Measurements from ENCODE around the gene KIAA1549. TPM values are rescaled to one million over a fixed set of nuclear protein-coding genes. Genes with fewer than 3 reads are reported as not detected.

Gene KIAA1549
- total RNA-seq, 4 donors from 2014 or later = 1.6 to 2.4 (median 1.7) TPM

DNA sequence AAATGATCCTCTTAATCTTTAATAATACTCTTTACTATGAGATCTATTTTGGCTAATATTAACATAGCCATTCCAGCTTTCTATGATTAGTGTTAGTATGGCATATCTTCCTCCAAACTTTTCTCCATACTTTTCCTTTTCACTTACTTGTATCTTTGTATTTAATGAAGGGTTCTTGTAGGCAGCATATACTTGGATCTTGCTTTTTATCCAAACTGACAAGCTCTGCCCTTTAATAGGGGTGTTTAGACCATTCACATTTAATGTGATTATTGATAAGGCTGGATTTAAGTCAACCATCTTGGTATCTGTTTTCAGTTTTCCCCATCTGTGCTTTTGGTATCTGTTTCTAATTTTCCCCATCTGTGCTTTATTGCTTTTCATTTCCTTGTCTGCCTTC is 123.5 kb downstream of the KIAA1549 start:
- Histone ChIP-seq H3K9me3 (peaks cover 0 to 8% (median 0%) of the 10 kb centered on the region in 4 donors), H3K27me3 (no peaks in the 10 kb centered on the region), H3K4me3 (no peak overlapping the region), H3K27ac (no peak overlapping the region), H3K4me1 (no peaks in the 10 kb centered on the region), H3K36me3 (peaks cover 0 to 42% (median 0%) of the 10 kb centered on the region in 3 donors)
- no peak for DNase-seq (ENCODE audit: low spot score in 2 of 2)
- TF ChIP-seq POLR2A (IDR thresholded peaks at IDR 0.05) (no peak), EP300 (IDR thresholded peaks at IDR 0.05) (no peak)
- TF ChIP-seq, protein P1, sequence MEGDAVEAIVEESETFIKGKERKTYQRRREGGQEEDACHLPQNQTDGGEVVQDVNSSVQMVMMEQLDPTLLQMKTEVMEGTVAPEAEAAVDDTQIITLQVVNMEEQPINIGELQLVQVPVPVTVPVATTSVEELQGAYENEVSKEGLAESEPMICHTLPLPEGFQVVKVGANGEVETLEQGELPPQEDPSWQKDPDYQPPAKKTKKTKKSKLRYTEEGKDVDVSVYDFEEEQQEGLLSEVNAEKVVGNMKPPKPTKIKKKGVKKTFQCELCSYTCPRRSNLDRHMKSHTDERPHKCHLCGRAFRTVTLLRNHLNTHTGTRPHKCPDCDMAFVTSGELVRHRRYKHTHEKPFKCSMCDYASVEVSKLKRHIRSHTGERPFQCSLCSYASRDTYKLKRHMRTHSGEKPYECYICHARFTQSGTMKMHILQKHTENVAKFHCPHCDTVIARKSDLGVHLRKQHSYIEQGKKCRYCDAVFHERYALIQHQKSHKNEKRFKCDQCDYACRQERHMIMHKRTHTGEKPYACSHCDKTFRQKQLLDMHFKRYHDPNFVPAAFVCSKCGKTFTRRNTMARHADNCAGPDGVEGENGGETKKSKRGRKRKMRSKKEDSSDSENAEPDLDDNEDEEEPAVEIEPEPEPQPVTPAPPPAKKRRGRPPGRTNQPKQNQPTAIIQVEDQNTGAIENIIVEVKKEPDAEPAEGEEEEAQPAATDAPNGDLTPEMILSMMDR (IDR thresholded peaks at IDR 0.05) = no peak

DNA sequence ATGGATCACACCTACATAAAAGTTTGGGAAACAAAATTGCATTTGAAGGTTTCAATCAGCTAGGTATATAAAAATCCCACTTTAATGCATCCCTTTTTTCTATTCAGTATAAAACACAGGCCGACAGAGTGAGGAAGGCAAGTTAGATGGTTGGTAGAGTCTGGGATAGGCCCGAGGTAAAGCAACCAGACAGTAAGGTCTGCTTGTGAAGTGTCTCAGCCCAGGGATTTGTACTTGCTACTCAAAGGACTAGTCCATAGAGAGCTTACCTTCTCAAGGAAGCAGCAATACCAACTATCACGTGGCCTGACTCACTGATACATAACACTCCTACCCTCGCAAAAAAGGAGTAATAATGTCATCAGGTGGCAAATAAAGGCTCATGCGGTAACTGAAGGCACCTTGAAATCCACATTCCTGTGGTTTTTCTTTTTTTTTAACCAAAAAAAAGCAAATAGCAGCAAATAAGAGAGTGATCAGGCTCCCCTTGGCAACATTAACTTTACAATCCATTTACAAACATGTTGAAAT is 127.0 kb downstream of the KIAA1549 start:
- H3K4me1 ChIP-seq = no peaks in the 10 kb centered on the region
- H3K27me3 ChIP-seq = no peaks in the 10 kb centered on the region
- TF ChIP-seq EP300 (IDR thresholded peaks at IDR 0.05) (no peak), POLR2A (IDR thresholded peaks at IDR 0.05) (no peak)
- TF ChIP-seq, protein P1 (IDR thresholded peaks at IDR 0.05) = no peak
- peaks cover 0 to 8% (median 0%) of the 10 kb centered on the region in 4 donors for H3K9me3 ChIP-seq
- H3K4me3 ChIP-seq = no peak overlapping the region
- H3K27ac ChIP-seq = no peak overlapping the region
- WGBS, 2 donors = 82 to 84% methylated on average over 5 of the region's 5 CpGs
- no peak for DNase-seq (ENCODE audit: low spot score in 2 of 2)
- peaks cover 0 to 45% (median 0%) of the 10 kb centered on the region in 3 donors for H3K36me3 ChIP-seq

DNA sequence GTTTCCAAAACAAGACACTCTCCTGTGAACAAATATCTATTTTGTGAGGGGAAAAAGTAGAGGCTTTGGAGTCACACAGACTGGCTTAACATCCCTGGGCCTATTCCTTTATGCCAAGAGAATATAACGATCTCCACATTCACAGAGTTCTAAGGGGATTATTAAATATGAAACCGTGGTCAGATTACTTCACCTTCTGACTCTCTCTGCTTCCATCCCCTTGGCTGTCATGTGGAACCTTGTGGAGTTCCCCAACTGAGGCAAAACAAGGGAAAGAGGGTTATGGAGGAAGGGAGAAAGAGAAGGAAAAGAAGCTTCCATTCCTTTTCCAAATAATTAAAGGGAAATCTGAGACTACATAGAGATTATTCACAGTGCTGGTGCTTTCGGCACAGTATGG is 127.7 kb downstream of the KIAA1549 start:
- TF ChIP-seq, protein P1 (IDR thresholded peaks at IDR 0.05) = no peak
- no peak for TF ChIP-seq EP300 (IDR thresholded peaks at IDR 0.05)
- no peak for TF ChIP-seq POLR2A (IDR thresholded peaks at IDR 0.05)
- Histone ChIP-seq H3K4me3 (no peak overlapping the region), H3K27ac (no peak overlapping the region), H3K27me3 (no peaks in the 10 kb centered on the region), H3K36me3 (peaks cover 0 to 37% (median 0%) of the 10 kb centered on the region in 3 donors), H3K9me3 (peaks cover 0 to 8% (median 0%) of the 10 kb centered on the region in 4 donors), H3K4me1 (no peaks in the 10 kb centered on the region)
- no peak for DNase-seq (ENCODE audit: low spot score in 2 of 2)
- 68 to 73% methylated on average over 3 of the region's 3 CpGs for WGBS, 2 donors

DNA sequence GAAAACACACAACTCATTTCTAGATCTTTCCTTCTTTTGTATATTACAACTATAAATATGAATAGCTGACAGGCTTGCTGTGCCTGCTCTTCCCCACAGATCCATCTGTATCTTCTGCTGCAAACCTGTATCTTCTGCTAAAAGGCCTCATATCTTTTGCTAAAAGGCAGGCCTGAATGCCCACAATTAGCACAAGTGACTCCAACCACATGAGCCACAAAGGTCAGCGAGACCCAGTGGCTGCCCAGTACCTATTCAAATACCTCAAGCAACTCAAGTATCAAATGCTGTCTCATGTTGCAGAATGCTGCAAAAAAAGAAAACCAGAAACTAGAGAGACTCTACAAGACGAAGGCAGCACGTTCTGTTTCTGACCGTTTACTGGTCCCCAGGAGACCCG is 128.7 kb downstream of the KIAA1549 start:
- WGBS, 2 donors = 92 to 93% methylated on average over 5 of the region's 5 CpGs
- peaks cover 0 to 3% (median 0%) of the 10 kb centered on the region in 4 donors for H3K4me1 ChIP-seq
- H3K36me3 ChIP-seq = peaks cover 0 to 29% (median 0%) of the 10 kb centered on the region in 3 donors
- peaks cover 0 to 1% (median 0%) of the 10 kb centered on the region in 4 donors for H3K9me3 ChIP-seq
- TF ChIP-seq POLR2A (IDR thresholded peaks at IDR 0.05) (no peak), EP300 (IDR thresholded peaks at IDR 0.05) (no peak)
- TF ChIP-seq, protein P1 (IDR thresholded peaks at IDR 0.05) = no peak
- H3K27me3 ChIP-seq = no peaks in the 10 kb centered on the region
- H3K27ac ChIP-seq = no peak overlapping the region
- no peak for DNase-seq (ENCODE audit: low spot score in 2 of 2)
- H3K4me3 ChIP-seq = no peak overlapping the region

DNA sequence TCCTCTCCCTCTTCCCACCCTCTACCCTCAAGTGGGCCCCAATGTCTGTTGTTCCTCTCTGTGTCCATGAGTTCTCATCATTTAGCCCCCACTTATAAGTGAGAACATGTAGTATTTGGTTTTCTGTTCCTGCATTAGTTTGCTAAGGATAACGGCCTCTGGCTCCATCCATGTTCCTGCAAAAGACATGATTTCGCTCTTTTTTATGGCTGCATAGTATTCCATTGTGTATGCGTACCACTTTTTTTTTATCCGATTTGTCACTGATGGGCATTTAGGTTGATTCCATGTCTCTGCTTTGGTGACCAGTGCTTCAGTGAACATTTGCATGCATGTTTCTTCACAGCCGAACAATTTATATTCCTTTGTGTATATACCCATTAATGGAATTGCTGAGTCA is 131.5 kb downstream of the KIAA1549 start:
- WGBS, 2 donors = 95 to 98% methylated on average over 5 of the region's 5 CpGs

More for the DNA sequence above, 131.5 kb downstream of the KIAA1549 start:
- Histone ChIP-seq H3K27ac (no peak overlapping the region), H3K4me3 (no peak overlapping the region), H3K36me3 (peaks cover 0 to 23% (median 0%) of the 10 kb centered on the region in 3 donors), H3K27me3 (no peaks in the 10 kb centered on the region), H3K9me3 (no peaks in the 10 kb centered on the region), H3K4me1 (peaks cover 0 to 3% (median 0%) of the 10 kb centered on the region in 4 donors)
- TF ChIP-seq, protein P1 (IDR thresholded peaks at IDR 0.05) = no peak
- TF ChIP-seq POLR2A (IDR thresholded peaks at IDR 0.05) = no peak
- no peak for TF ChIP-seq EP300 (IDR thresholded peaks at IDR 0.05)
- DNase-seq (ENCODE audit: low spot score in 2 of 2) = no peak

Measured in tibial nerve (tissue), 4 donors.